22Rv1 (cell line): ENCODE results near the gene GPBAR1.

Experiments
- ZFX ChIP-seq: fragments of 450-650 bp; IDR thresholded peaks from 2 replicates; pipeline ENCODE4 v1.6.1; 2017; ENCODE audit warnings: antibody characterized with exemption, borderline replicate concordance
- TF ChIP-seq, protein P1 (sequence below): fragments of 450-650 bp; IDR thresholded peaks from 2 replicates; pipeline ENCODE4 v1.5.1; 2017; ENCODE audit warnings: mild to moderate bottlenecking

DNA sequence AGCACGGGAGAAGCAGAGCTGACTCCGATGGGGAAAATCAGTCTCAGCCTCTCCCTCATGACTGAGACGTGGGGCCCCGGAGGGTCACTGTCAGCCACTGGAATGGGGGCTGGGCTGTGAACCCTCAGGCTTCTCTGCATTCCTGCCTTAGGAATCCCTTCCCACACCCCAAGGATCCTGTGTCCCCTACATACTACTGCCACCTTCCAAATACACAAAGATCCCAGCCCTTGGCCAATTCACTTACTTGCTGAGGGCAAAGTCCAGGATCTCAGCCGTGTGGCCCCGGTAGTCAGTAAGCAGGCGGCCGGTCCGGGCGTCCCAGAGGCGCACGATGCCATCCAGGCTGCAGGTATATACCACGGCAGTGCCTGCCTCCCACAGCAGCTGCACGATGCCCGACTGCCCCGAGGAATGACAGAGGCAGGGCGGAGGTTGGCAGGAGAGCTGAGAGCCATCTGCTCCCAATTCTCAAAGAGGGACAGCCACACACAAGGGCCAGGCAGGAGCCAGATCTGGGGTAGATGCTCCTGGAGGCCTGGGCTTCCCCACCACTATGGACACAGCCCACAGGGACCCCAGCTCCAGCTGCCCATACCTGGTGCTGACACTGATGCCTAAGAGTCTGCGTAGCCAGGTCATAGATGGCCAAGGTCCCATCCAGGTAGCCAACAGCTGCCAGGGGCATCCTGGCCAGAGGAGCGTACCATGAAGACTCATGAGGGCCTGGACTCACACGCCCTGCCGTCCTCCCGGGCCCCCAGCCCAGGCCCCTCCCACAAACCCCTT is 4.2 kb downstream of the GPBAR1 start:
- TF ChIP-seq, protein P1, sequence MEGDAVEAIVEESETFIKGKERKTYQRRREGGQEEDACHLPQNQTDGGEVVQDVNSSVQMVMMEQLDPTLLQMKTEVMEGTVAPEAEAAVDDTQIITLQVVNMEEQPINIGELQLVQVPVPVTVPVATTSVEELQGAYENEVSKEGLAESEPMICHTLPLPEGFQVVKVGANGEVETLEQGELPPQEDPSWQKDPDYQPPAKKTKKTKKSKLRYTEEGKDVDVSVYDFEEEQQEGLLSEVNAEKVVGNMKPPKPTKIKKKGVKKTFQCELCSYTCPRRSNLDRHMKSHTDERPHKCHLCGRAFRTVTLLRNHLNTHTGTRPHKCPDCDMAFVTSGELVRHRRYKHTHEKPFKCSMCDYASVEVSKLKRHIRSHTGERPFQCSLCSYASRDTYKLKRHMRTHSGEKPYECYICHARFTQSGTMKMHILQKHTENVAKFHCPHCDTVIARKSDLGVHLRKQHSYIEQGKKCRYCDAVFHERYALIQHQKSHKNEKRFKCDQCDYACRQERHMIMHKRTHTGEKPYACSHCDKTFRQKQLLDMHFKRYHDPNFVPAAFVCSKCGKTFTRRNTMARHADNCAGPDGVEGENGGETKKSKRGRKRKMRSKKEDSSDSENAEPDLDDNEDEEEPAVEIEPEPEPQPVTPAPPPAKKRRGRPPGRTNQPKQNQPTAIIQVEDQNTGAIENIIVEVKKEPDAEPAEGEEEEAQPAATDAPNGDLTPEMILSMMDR: no peak
- TF ChIP-seq ZFX: no peak
